Forelimb muscle (tissue), 1 donor: ENCODE measurements around the gene IDH3B. TPM values are rescaled to one million over a fixed set of nuclear protein-coding genes. Genes with fewer than 3 reads are reported as not detected.
"Not testable (repeated sequence)": the region's sequence is repeated elsewhere in the genome, so short reads cannot be mapped to it uniquely, and the experiment has no call there.

ENCODE experiments used
- DNase-seq: peaks from one replicate; pipeline ENCODE4 v3.0.0-alpha.2; 2013; ENCODE audit warnings: low read depth
- polyA plus RNA-seq: library from polyadenylated mRNA; unstranded; fragments of 120-200 nt; gene quantifications from one replicate; pipeline ENCODE4 v1.2.1, GENCODE V29; 2013; ENCODE audit not compliant: insufficient read length

The IDH3B gene
- polyA plus RNA-seq: 99.0 TPM

- peak; percentile 82 for DNase-seq
These were observed at the start of gene IDH3B for GRCh38 chr20:2663887-2664719. Gene IDH3B, minus strand, starts transcription at chr20:2664216. Its CDS starts 28 bp downstream, at chr20:2664188.

DNA sequence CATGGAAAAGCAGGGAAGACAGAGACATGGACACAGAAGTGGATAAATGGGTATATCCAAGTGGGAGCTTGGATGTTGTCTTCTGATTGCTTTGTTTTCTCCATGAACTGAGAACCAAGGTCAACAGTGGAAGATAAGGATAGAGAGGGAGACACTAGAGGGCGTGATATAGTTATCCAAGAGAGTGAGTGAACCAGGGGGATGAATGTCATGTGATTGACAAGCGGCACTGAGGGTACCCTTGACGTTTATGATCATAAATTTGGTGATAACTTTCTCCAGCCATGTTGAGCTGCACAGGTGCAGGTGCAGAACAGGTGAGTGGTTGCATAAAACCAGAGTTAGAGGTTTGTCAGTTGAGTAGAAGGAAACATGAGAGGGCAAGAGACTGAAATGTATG lies 49.3 kb upstream of the IDH3B start:
- DNase-seq: no peak

DNA sequence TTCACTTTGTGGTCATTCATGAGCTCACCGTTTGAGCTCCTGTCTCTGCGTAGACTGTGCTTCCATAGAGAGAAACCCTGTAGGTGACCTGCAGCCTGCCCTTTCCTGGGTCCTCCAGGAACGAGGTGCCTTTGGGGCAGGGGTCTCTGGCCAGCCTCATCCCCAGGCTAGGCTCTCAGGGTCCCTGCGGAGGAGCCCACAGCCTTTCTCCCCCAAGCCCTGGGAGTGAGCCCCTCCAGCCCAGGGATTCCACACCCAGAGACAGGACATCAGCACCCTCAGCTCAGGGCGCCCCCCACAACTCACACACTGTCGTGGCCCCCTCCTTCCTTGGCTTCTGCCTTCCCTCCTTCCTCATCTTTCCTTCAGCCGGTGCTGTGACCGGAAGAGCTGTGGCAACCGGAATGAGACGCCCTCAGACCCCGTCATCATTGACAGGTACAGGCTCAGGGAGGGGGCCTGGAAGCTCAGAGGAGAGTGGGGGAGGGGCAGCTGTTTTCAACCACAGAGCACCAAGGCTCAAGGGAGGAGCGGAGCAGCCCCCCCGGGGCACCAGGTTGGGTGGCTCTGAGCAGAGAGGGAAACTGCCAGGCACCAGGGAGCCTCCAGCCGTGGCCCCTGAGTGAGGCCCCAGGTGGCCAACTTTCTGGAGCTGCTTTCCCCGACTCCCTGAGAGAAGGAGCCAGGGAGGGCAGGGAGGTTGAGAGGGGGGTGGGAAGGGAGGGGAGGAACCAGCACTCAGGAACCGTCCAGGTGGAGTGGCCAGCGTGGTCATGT lies 45.4 kb upstream of the IDH3B start:
- no peak for DNase-seq

GRCh38 chr20:2708665-2709064 lies 44.6 kb upstream of the IDH3B start:
- no peak for DNase-seq

DNA sequence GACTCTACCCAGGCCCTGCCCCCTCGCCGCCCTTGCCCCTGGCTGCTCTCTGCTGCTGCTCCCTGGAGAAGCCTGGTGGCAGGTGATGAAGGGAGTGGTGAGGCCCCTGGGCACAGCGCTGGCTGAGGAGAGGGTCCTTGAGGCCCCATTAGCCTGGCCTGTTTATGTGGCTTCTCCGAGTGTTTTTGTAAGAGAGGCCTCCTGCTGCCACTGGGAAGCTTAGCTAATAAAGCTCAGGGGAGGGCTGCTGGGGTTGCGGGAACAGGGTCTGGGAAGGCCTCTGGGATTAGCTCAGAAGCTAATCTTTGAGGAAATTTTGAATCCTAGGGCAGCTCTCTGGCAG lies 44.0 kb upstream of the IDH3B start:
- DNase-seq: no peak

GRCh38 chr20:2707353-2708072 lies 43.5 kb upstream of the IDH3B start:
- DNase-seq: no peak

- DNase-seq: no peak
These were observed 42.8 kb upstream of the IDH3B start for GRCh38 chr20:2706688-2707352.

DNA sequence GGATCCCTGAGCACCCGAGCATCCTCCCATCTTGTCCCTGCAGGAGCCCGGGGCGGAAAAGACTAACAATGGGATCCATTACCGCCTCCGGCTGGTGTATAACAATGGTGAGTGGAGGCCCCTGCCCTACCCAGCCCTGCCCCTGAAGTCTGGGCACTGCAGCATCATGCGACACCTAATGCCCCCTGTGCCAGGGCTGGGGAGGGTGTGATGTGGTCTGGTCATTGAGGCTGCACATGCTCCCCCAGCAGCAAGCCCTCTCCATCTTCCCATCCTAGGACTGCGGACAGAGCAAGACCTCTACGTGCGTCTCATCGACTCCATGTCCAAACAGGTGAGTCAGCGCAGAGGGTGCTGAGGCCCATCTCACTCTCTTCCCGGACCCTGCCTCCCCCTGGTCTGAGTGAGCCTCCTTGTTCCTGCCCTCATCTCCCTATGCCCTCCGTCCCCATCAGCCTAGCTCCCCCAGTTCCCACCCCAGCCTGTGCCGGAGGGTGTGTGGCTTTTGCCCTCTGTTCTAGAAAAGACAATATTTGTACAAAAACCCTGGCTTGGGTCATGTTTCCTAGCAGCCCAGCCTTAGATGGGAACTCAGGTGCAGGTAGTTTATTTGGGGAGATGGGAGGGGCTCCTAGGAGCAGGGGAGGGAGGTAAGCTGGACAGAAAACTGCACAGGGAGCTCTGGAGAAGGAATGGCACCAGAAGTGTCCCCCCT lies 42.1 kb upstream of the IDH3B start:
- no peak for DNase-seq

- no peak for DNase-seq
These were observed 39.9 kb upstream of the IDH3B start for GRCh38 chr20:2703716-2704475.

- DNase-seq: no peak
These were observed 37.7 kb upstream of the IDH3B start for GRCh38 chr20:2701671-2702081.

DNA sequence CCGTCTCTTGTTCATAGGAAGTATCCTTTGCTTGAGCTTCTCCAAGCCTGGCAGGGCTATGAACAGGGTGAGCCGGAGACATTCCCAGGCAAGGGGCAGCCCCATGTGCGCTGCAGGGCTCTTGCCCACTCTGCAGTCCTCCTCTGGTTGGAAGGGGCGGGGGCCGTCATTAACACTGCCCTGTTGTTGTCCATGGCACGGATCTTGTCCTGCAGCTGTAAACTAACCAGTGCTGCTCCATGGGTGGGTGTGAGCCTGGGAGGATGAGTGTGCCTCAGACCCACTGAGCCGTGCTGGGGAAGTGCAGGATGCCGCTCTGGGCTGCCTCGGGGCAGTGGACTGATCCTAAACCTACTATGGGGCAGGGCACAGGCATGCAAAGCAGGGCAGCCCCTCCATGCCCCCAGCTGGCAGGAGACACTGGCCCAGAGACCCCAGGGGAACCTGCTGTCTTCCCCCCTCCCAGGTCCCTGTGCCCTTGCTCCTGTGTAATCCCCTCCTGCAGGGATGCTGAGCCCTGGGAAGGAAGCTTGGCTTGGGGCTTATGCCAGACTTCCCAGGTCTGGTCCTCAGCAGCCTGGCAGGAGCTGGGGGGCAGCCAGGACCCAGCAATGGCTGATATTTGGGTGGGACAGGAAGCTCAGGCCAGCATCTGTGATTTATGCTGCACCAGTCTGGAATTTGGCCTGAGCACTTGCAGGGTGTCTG lies 37.1 kb upstream of the IDH3B start:
- DNase-seq: no peak

- DNase-seq: no peak
These were observed 35.9 kb upstream of the IDH3B start for GRCh38 chr20:2699775-2700413.

DNA sequence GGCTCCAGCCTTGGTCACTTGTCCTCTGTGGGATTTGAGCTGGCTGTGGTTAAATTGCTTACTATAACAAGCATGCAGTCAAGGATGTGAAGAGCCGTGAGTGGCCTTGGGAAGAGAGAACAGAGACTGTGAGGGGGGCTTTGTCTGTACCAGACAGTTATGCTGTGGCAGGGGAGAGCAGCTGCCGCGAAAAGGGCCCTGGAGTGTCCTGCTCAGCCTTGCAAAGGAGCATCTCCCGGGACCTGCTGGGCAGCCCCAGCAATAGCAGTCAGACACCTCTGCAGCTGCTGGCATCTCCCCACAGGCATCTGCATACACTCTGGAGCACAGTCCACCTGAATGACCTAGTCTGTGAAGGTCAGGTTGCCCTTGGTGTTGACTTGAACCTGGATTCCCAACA lies 34.9 kb upstream of the IDH3B start:
- DNase-seq: no peak

GRCh38 chr20:2698186-2698817 lies 34.3 kb upstream of the IDH3B start:
- no peak for DNase-seq

DNA sequence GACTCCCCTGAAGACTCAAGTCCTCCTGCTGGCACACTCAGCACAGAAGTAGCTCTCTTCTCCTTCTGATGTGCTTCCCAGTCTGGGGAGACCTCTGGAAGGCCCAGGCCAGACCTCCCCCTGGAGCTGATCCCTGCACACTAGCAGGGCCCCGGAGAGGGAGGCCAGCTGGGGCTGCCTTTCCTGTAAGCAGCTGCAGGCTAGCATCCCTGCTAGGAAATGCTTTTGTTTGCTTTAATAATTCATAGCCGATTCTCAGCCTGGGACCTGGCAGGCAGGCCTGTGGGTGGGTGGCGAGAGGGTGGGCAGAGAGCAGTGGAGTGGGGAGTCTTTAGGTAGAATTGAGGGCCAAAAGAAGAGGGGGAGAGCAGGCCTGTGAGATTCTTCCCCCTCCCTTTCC lies 33.8 kb upstream of the IDH3B start:
- DNase-seq: no peak

DNA sequence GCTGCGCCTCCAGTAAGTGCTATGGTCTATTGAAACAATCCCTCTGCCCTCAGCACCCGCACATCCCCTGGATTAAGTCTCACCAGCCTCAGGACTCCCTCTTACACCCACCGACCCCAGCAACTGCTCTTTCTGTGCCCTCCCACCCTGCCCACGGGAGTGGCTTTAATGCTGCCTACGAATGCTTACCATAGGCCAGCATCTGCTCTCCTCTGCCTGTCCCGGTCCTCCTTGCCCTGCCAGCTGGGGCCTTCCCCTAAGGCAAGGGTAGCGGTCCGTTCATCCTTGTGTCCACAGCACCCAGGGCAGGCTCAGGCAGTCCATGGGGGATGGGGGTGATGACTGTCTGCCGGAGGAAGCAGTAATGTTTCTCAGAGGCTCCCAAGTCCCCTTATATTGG lies 32.6 kb upstream of the IDH3B start:
- DNase-seq: no peak

DNA sequence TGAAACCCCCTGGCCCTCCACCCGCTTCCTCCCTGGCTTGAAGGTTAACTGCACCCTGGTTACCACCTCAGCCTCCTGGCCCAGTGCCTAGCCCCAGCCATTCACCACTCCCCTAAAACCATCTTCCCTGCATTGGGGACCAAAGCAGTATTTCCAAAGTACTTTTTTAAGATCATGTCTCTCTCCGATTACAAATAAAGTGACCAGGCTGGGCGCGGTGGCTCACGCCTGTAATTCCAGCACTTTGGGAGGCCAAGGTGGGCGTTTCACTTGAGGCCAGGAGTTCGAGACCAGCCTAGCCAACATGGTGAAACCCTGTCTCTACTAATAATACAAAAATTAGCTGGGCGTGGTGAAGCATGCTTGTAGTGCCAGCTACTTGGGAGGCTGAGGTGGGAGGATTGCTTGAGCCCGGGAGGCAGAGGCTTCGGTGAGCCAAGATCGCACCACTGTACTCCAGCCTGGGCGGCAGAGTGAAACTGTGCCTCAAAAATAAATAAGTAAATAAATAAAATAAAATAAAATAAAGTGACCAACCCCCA lies 32.0 kb upstream of the IDH3B start:
- not testable (repeated sequence) for DNase-seq

GRCh38 chr20:2695206-2695983 lies 31.4 kb upstream of the IDH3B start:
- DNase-seq: no peak
